ENCODE results near the gene TFEB. TPM values are rescaled to one million over a fixed set of nuclear protein-coding genes. Genes with fewer than 3 reads are reported as not detected.

Gene TFEB
- total RNA-seq, 1 donor from 2014 or later: 40.3 TPM

- Histone ChIP-seq H3K4me3 (no peak overlapping the region), H3K36me3 (no peaks in the 10 kb centered on the region), H3K9me3 (no peaks in the 10 kb centered on the region), H3K27ac (no peak overlapping the region), H3K27me3 (no peaks in the 10 kb centered on the region), H3K4me1 (no peaks in the 10 kb centered on the region)
- no peak for TF ChIP-seq CTCF (IDR thresholded peaks at IDR 0.05)
- intact Hi-C loops (cut with DNase I): no loop called here
- no peak for DNase-seq
- no peak for ATAC-seq
Observed at GRCh38 chr6:41755895-41756294, 20.5 kb upstream of the TFEB start.

DNA sequence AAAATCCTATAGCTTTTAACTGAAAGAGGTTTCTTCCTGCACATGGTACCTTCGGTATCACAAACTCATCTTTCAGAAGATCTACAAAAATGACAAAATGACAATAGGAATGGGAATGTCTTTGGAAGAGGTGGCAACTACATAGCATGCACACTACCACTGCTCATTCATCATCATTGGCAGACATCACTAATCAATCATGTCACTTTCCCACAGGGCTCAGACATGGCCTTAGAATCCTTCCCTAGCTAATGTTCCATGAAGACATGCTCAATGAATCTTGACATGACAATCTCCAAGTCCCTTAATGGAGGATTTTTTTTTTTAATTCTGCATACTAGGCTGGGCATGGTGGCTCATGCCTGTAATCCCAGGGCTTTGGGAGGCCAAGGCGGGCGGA lies 15.0 kb upstream of the TFEB start:
- Histone ChIP-seq H3K4me1 (no peaks in the 10 kb centered on the region), H3K27ac (no peak overlapping the region), H3K4me3 (no peak overlapping the region), H3K9me3 (no peaks in the 10 kb centered on the region), H3K36me3 (no peaks in the 10 kb centered on the region), H3K27me3 (no peaks in the 10 kb centered on the region)
- intact Hi-C loops (cut with DNase I): no loop called here
- ATAC-seq: no peak
- no peak for TF ChIP-seq CTCF (IDR thresholded peaks at IDR 0.05)
- no peak for DNase-seq

DNA sequence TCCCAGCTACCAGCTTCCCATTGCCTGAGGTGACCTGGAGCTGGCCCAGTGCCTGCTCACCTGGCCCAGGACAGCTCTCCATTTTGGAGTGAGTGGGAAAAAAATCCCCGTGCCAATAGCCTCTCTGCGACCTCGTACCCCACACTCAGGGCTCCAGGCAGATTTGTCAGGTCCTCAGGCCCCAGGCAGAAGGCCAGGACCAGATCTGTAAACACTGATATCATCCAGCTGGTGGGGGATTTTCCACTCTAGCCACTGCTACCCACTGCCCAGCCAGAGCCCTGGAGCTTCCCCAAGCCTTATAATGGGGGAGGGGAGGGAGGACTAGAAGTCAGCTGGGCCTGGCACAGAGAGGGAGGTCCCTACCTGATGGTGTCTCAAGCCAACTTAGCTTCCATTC lies 13.1 kb upstream of the TFEB start:
- DNase-seq (no peak), ATAC-seq (peak; percentile 26)
- no peaks in the 10 kb centered on the region for H3K27me3 ChIP-seq
- no peak for TF ChIP-seq CTCF (IDR thresholded peaks at IDR 0.05)
- no peaks in the 10 kb centered on the region for H3K36me3 ChIP-seq
- intact Hi-C loops (cut with DNase I): no loop called here
- H3K27ac ChIP-seq: peak overlapping the region; percentile 53
- no peak overlapping the region for H3K4me3 ChIP-seq
- no peaks in the 10 kb centered on the region for H3K4me1 ChIP-seq
- no peaks in the 10 kb centered on the region for H3K9me3 ChIP-seq

- intact Hi-C loops (cut with DNase I): no loop called here
- H3K27ac ChIP-seq: peak overlapping the region; percentile 53
- no peaks in the 10 kb centered on the region for H3K4me1 ChIP-seq
- no peak for DNase-seq
- no peak overlapping the region for H3K4me3 ChIP-seq
- H3K36me3 ChIP-seq: no peaks in the 10 kb centered on the region
- no peaks in the 10 kb centered on the region for H3K9me3 ChIP-seq
- TF ChIP-seq CTCF (IDR thresholded peaks at IDR 0.05): no peak
- H3K27me3 ChIP-seq: no peaks in the 10 kb centered on the region
- peak; percentile 18 for ATAC-seq
Observed at GRCh38 chr6:41748102-41748477, 12.7 kb upstream of the TFEB start.

DNA sequence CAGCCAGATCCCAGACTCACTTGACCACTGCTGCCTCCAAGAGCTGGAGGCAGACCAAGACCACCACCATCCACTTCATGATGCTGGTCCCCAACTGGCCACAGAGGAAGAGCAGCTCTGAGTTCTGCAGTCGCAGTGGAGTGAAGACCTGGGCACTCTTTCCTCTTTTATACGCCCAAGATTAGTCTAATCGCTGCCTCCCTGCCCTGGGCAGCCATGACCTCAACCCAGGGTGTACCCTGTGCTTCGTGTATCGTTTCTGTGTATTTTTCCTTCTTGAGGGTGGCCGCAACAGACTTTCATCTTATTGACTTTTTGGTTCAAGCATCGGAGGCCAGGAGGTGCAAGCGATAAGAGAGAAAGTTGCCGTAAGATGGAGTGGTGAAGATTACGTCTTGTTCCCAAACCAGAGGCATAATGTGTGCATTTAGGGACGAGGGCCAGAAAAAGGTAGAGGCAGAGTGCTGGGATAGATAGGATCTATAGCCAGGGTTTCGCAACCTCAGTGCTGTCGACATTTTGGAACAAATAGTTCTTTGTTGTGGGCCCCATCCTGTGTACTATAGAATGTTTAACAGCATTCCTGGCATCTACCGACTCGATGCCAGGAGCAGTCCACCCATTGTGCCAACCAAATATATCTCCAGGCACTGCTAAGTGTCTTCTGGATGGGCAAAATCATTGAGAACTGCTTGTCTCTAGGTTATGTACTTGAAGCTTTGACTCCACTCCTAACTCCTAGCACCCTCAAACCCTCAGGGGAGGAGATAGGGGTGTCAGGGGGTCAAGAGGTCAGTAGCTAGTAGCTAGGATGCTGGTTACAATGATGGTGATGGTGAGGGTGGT lies 12.1 kb upstream of the TFEB start, which contains the start of gene PGC:
TSS of gene PGC (minus strand) at position 142 of the 846 bp plus-strand sequence. CDS start at position 79, 63 bp downstream.
- Histone ChIP-seq H3K27ac (peak within 1 kb of the TSS; percentile 53), H3K4me3 (peak within 1 kb of the TSS; percentile 25), H3K9me3 (no peaks in the 10 kb centered on the region), H3K4me1 (no peaks in the 10 kb centered on the region), H3K36me3 (no peaks in the 10 kb centered on the region), H3K27me3 (no peaks in the 10 kb centered on the region)
- TF ChIP-seq CTCF (IDR thresholded peaks at IDR 0.05): no peak
- DNase-seq (no peak), ATAC-seq (peak; percentile 79)
- intact Hi-C loops (cut with DNase I): no loop called here
